Endothelial cell of umbilical vein (primary cell): Measurements from ENCODE around the gene SLC2A8. TPM values are rescaled to one million over a fixed set of nuclear protein-coding genes. Genes with fewer than 3 reads are reported as not detected.

ENCODE experiments used
- BruUV-seq: library from RNA; stranded (reverse); fragments of 400-500 nt; replicated peaks from 2 replicates; lab custom pipeline; 2021; lab: Mats Ljungman, UMichigan
- CTCF ChIA-PET: fragments of 300-600, 350-600 bp; sonication (Branson Sonifier 250); formaldehyde crosslinking; loops from one replicate; lab custom pipeline; 2021; ENCODE audit warnings: antibody characterized with exemption, inconsistent platforms; lab: Charles Lee
- POLR2A ChIA-PET: fragments of 300-600, 350-600 bp; sonication (Branson Sonifier 250); formaldehyde crosslinking; loops from one replicate; lab custom pipeline; 2021; ENCODE audit warnings: antibody characterized with exemption, inconsistent platforms; lab: Charles Lee
- DNase-seq: peaks from one replicate; pipeline ENCODE4 v3.0.0-alpha.2; 2011; ENCODE audit warnings: low read depth, low spot score
- FAIRE-seq: peaks from 2 replicates; lab custom pipeline; 2011; peaks lifted over from hg19 to GRCh38; lab: Jason Lieb, UNC
- H2AFZ ChIP-seq: 2 replicates; pipeline ENCODE4 v1.6.0; 2012; ENCODE audit warnings: low read depth, low read length, control low read depth, inconsistent platforms
- H3K27ac ChIP-seq: 2 replicates; pipeline ENCODE4 v1.5.1; 2011; ENCODE audit warnings: low read depth, mild to moderate bottlenecking, control low read depth, low read length, moderate library complexity; ENCODE audit not compliant: insufficient read depth
- H3K27me3 ChIP-seq, 2 experiments: 2 replicates each; pipeline versions ENCODE4 v1.6.0 to v1.6.1; 2011; ENCODE audit warnings: low read length in 2 of 2, mixed read lengths in 1 of 2; ENCODE audit not compliant: control insufficient read depth in 2 of 2, insufficient read depth in 2 of 2
- H3K36me3 ChIP-seq, 2 experiments: 2 replicates in 1 of 2; 3 replicates in 1 of 2; pipeline ENCODE4 v1.5.1; 2011; ENCODE audit warnings: low read length in 2 of 2, mild to moderate bottlenecking in 1 of 2, moderate library complexity in 1 of 2; ENCODE audit not compliant: control insufficient read depth in 2 of 2, insufficient read depth in 2 of 2; ENCODE audit errors: extremely low read depth in 1 of 2
- H3K4me1 ChIP-seq: 3 replicates; pipeline ENCODE4 v1.5.1; 2011; ENCODE audit warnings: mild to moderate bottlenecking, low read length; ENCODE audit not compliant: control insufficient read depth, insufficient read depth; ENCODE audit errors: extremely low read depth
- H3K4me2 ChIP-seq: 2 replicates; pipeline ENCODE4 v1.6.1; 2011; ENCODE audit warnings: low read length, control low read depth, mixed read lengths; ENCODE audit not compliant: insufficient read depth
- H3K4me3 ChIP-seq, 3 experiments: fragments of 200-600 bp in 1 of 3; sonication (generic), shearing (Covaris generic) in 1 of 3; replicated peaks in 1 of 3; 2 replicates each; pipeline ENCODE4 v1.5.1; 2011 to 2016; ENCODE audit warnings: control low read depth in 3 of 3, low read length in 3 of 3, mild to moderate bottlenecking in 2 of 3, inconsistent platforms in 1 of 3, low read depth in 1 of 3, moderate library complexity in 1 of 3; ENCODE audit not compliant: insufficient read depth in 1 of 3
- H3K79me2 ChIP-seq: 2 replicates; pipeline ENCODE4 v1.6.0; 2012; ENCODE audit warnings: low read length, inconsistent platforms; ENCODE audit not compliant: control insufficient read depth, insufficient read depth
- H3K9ac ChIP-seq: replicated peaks from 2 replicates; pipeline ENCODE3; 2011; ENCODE audit warnings: low read length, control low read depth; ENCODE audit not compliant: insufficient read depth; ENCODE audit errors: extremely low read depth
- H3K9me1 ChIP-seq: replicated peaks from 3 replicates; pipeline ENCODE4 v1.6.0; 2011; ENCODE audit warnings: mild to moderate bottlenecking, low read length; ENCODE audit not compliant: control insufficient read depth, insufficient read depth; ENCODE audit errors: extremely low read depth
- H3K9me3 ChIP-seq: replicated peaks from 2 replicates; pipeline ENCODE4 v1.5.1; 2012; ENCODE audit warnings: low read length, inconsistent platforms; ENCODE audit not compliant: control insufficient read depth, insufficient read depth
- H4K20me1 ChIP-seq: replicated peaks from 2 replicates; pipeline ENCODE3; 2011; ENCODE audit warnings: mild to moderate bottlenecking, low read length; ENCODE audit not compliant: control insufficient read depth, insufficient read depth; ENCODE audit errors: extremely low read depth
- EZH2 ChIP-seq: IDR thresholded peaks from 2 replicates; pipeline ENCODE4 v1.6.1; 2012; ENCODE audit warnings: borderline replicate concordance, low read depth, mild to moderate bottlenecking, moderate library complexity, low read length, inconsistent platforms; ENCODE audit not compliant: severe bottlenecking
- FOS ChIP-seq: IDR thresholded peaks from 2 replicates; pipeline ENCODE4 v1.6.1; 2011; ENCODE audit warnings: mild to moderate bottlenecking, low read length, moderate library complexity, borderline replicate concordance; ENCODE audit not compliant: insufficient read depth
- GATA2 ChIP-seq: IDR thresholded peaks from 2 replicates; pipeline ENCODE4 v1.7.0; 2011; ENCODE audit warnings: low read depth, mild to moderate bottlenecking, moderate library complexity, mixed read lengths, low read length; ENCODE audit not compliant: insufficient read length, insufficient read depth
- JUN ChIP-seq: IDR thresholded peaks from 2 replicates; pipeline ENCODE4 v1.6.1; 2011; ENCODE audit warnings: borderline replicate concordance, low read depth; ENCODE audit not compliant: insufficient read length, insufficient read depth
- MAX ChIP-seq: IDR thresholded peaks from 2 replicates; pipeline ENCODE4 v1.6.1; 2011; ENCODE audit not compliant: insufficient read depth, insufficient read length
- POLR2AphosphoS5 ChIP-seq: IDR thresholded peaks from 2 replicates; pipeline ENCODE4 v1.6.1; 2012; ENCODE audit warnings: low read depth, mild to moderate bottlenecking, control low read depth, low read length, moderate library complexity; ENCODE audit not compliant: insufficient read depth
- dilution Hi-C: fragments of 300-500 bp; cut with MboI; formaldehyde crosslinking; loops from one replicate; pipeline ENCODE4 v1.15.0; 2019; ENCODE audit warnings: low sequenced_read_pairs; ENCODE audit not compliant: extremely low pct_ligation_motif_present
- intact Hi-C: fragments of 100-400 bp; cut with micrococcal nuclease; formaldehyde crosslinking; loops from one replicate; pipeline ENCODE4 v1.10.0; 2022
- polyA plus RNA-seq, 4 experiments: library from polyadenylated mRNA; depleted of rRNA in 3 of 4; stranded (reverse) in 3 of 4; unstranded in 1 of 4; fragments of >200 nt; gene quantifications; 2 replicates each; pipeline versions ENCODE4 v1.2.1 to v1.2.3, GENCODE V29; 2011 to 2012; ENCODE audit warnings: missing spikeins in 1 of 4
- total RNA-seq: library from RNA; stranded (reverse); gene quantifications from 2 replicates; pipeline ENCODE4 v1.2.3, GENCODE V29; 2021
- TF ChIP-seq, protein P1 (sequence below), 2 donors: IDR thresholded peaks; 1 replicate in 1 of 2; 2 replicates in 1 of 2; pipeline ENCODE4 v1.5.1; 2011; ENCODE audit warnings: low read length in 2 of 2, mild to moderate bottlenecking in 2 of 2, moderate library complexity in 2 of 2, control low read depth in 1 of 2, inconsistent platforms in 1 of 2, low read depth in 1 of 2; ENCODE audit not compliant: insufficient read depth in 1 of 2; ENCODE audit errors: extremely low read depth in 1 of 2

Gene SLC2A8
- total and polyA plus RNA-seq, 2 donors (not counting 3 experiments of a cell fraction or from before 2014, with no cell fraction given), result 19.3 to 26.1 TPM

DNA sequence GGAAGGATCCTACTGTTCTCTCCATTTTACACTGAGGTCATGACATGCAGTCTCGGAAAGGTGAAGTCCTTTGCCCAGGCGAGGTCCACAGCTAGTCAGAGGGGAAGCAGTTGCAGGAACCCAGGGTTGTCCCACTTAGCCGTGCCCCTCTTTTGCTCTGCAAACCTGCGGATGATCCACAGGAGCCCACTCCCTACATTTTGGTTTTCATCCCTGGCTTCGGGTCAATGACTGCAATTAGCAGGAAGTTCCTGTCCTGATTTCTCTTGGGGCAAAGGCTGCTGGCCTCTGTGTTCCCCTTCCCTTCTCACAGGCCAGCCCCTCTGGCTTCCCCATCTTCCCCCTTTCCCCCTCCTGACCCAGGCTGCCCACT is 1.3 kb downstream of the SLC2A8 start:
- TF ChIP-seq, protein P1, sequence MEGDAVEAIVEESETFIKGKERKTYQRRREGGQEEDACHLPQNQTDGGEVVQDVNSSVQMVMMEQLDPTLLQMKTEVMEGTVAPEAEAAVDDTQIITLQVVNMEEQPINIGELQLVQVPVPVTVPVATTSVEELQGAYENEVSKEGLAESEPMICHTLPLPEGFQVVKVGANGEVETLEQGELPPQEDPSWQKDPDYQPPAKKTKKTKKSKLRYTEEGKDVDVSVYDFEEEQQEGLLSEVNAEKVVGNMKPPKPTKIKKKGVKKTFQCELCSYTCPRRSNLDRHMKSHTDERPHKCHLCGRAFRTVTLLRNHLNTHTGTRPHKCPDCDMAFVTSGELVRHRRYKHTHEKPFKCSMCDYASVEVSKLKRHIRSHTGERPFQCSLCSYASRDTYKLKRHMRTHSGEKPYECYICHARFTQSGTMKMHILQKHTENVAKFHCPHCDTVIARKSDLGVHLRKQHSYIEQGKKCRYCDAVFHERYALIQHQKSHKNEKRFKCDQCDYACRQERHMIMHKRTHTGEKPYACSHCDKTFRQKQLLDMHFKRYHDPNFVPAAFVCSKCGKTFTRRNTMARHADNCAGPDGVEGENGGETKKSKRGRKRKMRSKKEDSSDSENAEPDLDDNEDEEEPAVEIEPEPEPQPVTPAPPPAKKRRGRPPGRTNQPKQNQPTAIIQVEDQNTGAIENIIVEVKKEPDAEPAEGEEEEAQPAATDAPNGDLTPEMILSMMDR (IDR thresholded peaks at IDR 0.05; ENCODE audit: extremely low read depth in 1 of 2, insufficient read depth in 1 of 2, low read depth in 1 of 2, low read length in 2 of 2), result no peak
- TF ChIP-seq GATA2 (no peak), EZH2 (no peak), FOS (no peak), JUN (no peak), POLR2AphosphoS5 (no peak), MAX (no peak)
- Histone ChIP-seq H3K9me3 (no peaks in the 10 kb centered on the region), H3K4me3 (peak overlapping the region; percentile 42 to 85 (median 51)), H2AFZ (peak overlapping the region; percentile 72), H3K4me1 (peaks cover 9% of the 10 kb centered on the region), H3K27me3 (peaks cover 2 to 4% of the 10 kb centered on the region in 2 experiments), H3K79me2 (no peaks in the 10 kb centered on the region), H3K9ac (peak overlapping the region; percentile 38), H3K4me2 (peak overlapping the region; percentile 70), H3K9me1 (no peaks in the 10 kb centered on the region), H3K36me3 (no peaks in the 10 kb centered on the region), H4K20me1 (no peaks in the 10 kb centered on the region), H3K27ac (no peak overlapping the region)
- CTCF ChIA-PET, result interaction anchor here (1.2 to 3.5 kb wide), 7 partner anchors 17 to 193 kb away, joined by 3 to 19 read pairs (median 7); partner anchors contain the start of gene ZNF79
- DNase-seq (no peak), FAIRE-seq (no peak)
- TSS peak; percentile 36 for BruUV-seq
- intact Hi-C loops, result no loop called here
- dilution Hi-C loops, result no loop called here
- POLR2A ChIA-PET, result no interaction called here
